WTC11 (cell line): Measurements from ENCODE around the gene TCF12. TPM values are rescaled to one million over a fixed set of nuclear protein-coding genes. Genes with fewer than 3 reads are reported as not detected.

Experiments
- ATAC-seq: fragments of 200-7000 bp; cut with Tn5 transposase; 2 replicates; pipeline ENCODE4 v1.10.0; 2021; ENCODE audit warnings: mild to moderate bottlenecking, moderate library complexity
- CTCF ChIA-PET: fragments of 300-600 bp; sonication (Branson Sonifier 250); formaldehyde crosslinking; loops from one replicate; lab custom pipeline; 2021; ENCODE audit warnings: antibody characterized with exemption; lab: Charles Lee
- POLR2A ChIA-PET: fragments of 350-600 bp; sonication (Branson Sonifier 250); formaldehyde crosslinking; loops from one replicate; lab custom pipeline; 2021; ENCODE audit warnings: antibody characterized with exemption; lab: Charles Lee
- DNase-seq: peaks from one replicate; pipeline ENCODE4 v3.0.0; 2021; ENCODE audit warnings: low spot score
- H3K27ac Mint-ChIP-seq: 2 replicates; pipeline ENCODE4 v1.8.0; 2021; ENCODE audit warnings: mixed read lengths
- H3K27me3 Mint-ChIP-seq: 2 replicates; pipeline ENCODE4 v1.8.0; 2021; ENCODE audit warnings: low read depth, mild to moderate bottlenecking, moderate library complexity, mixed read lengths
- H3K36me3 Mint-ChIP-seq: 2 replicates; pipeline ENCODE4 v1.8.0; 2021; ENCODE audit warnings: mixed read lengths
- H3K4me1 Mint-ChIP-seq: 2 replicates; pipeline ENCODE4 v1.8.0; 2022; ENCODE audit warnings: mixed read lengths
- H3K4me3 Mint-ChIP-seq: 2 replicates; pipeline ENCODE4 v1.8.0; 2021; ENCODE audit warnings: mild to moderate bottlenecking, moderate library complexity, mixed read lengths
- H3K9me3 Mint-ChIP-seq: 2 replicates; pipeline ENCODE4 v1.8.0; 2021; ENCODE audit warnings: mixed read lengths
- GTF2I ChIP-seq: fragments of 250-450 bp; sonication (Bioruptor Pico); conservative IDR thresholded peaks from 2 replicates; pipeline ENCODE4 v1.4.0; 2021; ENCODE audit warnings: mild to moderate bottlenecking
- MYBL2 ChIP-seq: sonication (generic); formaldehyde crosslinking; IDR thresholded peaks from 2 replicates; pipeline ENCODE4 v1.8.1; 2023; ENCODE audit warnings: mild to moderate bottlenecking, moderate library complexity, missing genetic modification reagents
- SOX15 ChIP-seq: fragments of 250-450 bp; sonication (Bioruptor Pico); IDR thresholded peaks from 2 replicates; pipeline ENCODE4 v1.9.0; 2021; ENCODE audit warnings: mild to moderate bottlenecking
- SP1 ChIP-seq: sonication (generic); formaldehyde crosslinking; conservative IDR thresholded peaks from 2 replicates; pipeline ENCODE4 v1.8.1; 2022; ENCODE audit warnings: missing genetic modification reagents
- total RNA-seq: library from RNA; stranded (reverse); gene quantifications from 3 replicates; pipeline ENCODE4 v1.2.3, GENCODE V29; 2021
- TF ChIP-seq, protein P1 (sequence below): sonication (generic); formaldehyde crosslinking; IDR thresholded peaks from 2 replicates; pipeline ENCODE4 v1.8.1; 2023; ENCODE audit warnings: mild to moderate bottlenecking, moderate library complexity, missing genetic modification reagents
- TF ChIP-seq, protein P2 (sequence below): sonication (generic); formaldehyde crosslinking; IDR thresholded peaks from 2 replicates; pipeline ENCODE4 v1.8.1; 2023; ENCODE audit warnings: mild to moderate bottlenecking, missing genetic modification reagents, borderline replicate concordance
- TF ChIP-seq, protein P3 (sequence below): sonication (generic); formaldehyde crosslinking; IDR thresholded peaks from 2 replicates; pipeline ENCODE4 v1.8.1; 2023; ENCODE audit warnings: mild to moderate bottlenecking, missing genetic modification reagents, moderate library complexity
- TF ChIP-seq, protein P4 (sequence below): sonication (generic); formaldehyde crosslinking; conservative IDR thresholded peaks from 2 replicates; pipeline ENCODE4 v1.8.1; 2023; ENCODE audit warnings: mild to moderate bottlenecking, low read depth, missing genetic modification reagents, moderate library complexity
- TF ChIP-seq, protein P5 (sequence below): sonication (generic); formaldehyde crosslinking; IDR thresholded peaks from 2 replicates; pipeline ENCODE4 v1.8.1; 2022; ENCODE audit warnings: mild to moderate bottlenecking, moderate library complexity, missing genetic modification reagents
- TF ChIP-seq, protein P6 (sequence below): fragments of 200-600 bp; IDR thresholded peaks from 2 replicates; pipeline ENCODE4 v1.8.0; 2022; ENCODE audit warnings: antibody characterized with exemption
- TF ChIP-seq, protein P7 (sequence below): sonication (generic); formaldehyde crosslinking; IDR thresholded peaks from 2 replicates; pipeline ENCODE4 v1.8.0; 2022; ENCODE audit warnings: missing genetic modification reagents

The TCF12 gene
- total RNA-seq, 1 experiment from 2014 or later, result 73.2 TPM

DNA sequence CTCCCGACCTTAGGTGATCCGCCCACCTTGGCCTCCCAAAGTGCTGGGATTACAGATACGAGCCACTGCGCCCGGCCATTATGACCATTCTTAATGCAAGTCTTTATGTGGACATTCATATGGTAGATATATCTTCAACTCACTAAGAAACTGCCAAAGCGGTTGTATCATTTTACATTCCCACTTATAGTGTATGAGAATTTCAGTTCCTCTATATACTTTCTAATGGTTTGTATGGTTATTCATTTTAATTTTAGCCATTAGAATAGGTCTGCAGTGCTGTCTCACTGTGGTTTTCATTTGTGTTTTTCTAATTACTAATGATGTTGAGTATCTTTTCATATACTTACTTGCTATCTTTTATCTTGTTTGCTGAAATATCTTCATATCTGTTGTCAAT, 32.5 kb downstream of the TCF12 start:
- no peak for DNase-seq
- Mint-ChIP-seq H3K4me1 (peaks cover 11% of the 10 kb centered on the region), H3K4me3 (no peak overlapping the region), H3K9me3 (peaks cover 37% of the 10 kb centered on the region), H3K27me3 (no peaks in the 10 kb centered on the region), H3K27ac (no peak overlapping the region), H3K36me3 (peaks cover 35% of the 10 kb centered on the region)
- no peak for ATAC-seq
- POLR2A ChIA-PET, result interaction anchor here (0.6 kb wide), 1 partner anchor 17 kb away, joined by 4 read pairs; no protein-coding TSS in a partner anchor
- CTCF ChIA-PET, result no interaction called here
- TF ChIP-seq, protein P1, sequence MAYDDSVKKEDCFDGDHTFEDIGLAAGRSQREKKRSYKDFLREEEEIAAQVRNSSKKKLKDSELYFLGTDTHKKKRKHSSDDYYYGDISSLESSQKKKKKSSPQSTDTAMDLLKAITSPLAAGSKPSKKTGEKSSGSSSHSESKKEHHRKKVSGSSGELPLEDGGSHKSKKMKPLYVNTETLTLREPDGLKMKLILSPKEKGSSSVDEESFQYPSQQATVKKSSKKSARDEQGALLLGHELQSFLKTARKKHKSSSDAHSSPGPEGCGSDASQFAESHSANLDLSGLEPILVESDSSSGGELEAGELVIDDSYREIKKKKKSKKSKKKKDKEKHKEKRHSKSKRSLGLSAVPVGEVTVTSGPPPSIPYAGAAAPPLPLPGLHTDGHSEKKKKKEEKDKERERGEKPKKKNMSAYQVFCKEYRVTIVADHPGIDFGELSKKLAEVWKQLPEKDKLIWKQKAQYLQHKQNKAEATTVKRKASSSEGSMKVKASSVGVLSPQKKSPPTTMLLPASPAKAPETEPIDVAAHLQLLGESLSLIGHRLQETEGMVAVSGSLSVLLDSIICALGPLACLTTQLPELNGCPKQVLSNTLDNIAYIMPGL (CRISPR knock-in tag), result no peak
- TF ChIP-seq GTF2I (no peak), MYBL2 (CRISPR knock-in tag) (no peak), SOX15 (CRISPR knock-in tag) (no peak), SP1 (CRISPR knock-in tag) (no peak)
- TF ChIP-seq, protein P2, sequence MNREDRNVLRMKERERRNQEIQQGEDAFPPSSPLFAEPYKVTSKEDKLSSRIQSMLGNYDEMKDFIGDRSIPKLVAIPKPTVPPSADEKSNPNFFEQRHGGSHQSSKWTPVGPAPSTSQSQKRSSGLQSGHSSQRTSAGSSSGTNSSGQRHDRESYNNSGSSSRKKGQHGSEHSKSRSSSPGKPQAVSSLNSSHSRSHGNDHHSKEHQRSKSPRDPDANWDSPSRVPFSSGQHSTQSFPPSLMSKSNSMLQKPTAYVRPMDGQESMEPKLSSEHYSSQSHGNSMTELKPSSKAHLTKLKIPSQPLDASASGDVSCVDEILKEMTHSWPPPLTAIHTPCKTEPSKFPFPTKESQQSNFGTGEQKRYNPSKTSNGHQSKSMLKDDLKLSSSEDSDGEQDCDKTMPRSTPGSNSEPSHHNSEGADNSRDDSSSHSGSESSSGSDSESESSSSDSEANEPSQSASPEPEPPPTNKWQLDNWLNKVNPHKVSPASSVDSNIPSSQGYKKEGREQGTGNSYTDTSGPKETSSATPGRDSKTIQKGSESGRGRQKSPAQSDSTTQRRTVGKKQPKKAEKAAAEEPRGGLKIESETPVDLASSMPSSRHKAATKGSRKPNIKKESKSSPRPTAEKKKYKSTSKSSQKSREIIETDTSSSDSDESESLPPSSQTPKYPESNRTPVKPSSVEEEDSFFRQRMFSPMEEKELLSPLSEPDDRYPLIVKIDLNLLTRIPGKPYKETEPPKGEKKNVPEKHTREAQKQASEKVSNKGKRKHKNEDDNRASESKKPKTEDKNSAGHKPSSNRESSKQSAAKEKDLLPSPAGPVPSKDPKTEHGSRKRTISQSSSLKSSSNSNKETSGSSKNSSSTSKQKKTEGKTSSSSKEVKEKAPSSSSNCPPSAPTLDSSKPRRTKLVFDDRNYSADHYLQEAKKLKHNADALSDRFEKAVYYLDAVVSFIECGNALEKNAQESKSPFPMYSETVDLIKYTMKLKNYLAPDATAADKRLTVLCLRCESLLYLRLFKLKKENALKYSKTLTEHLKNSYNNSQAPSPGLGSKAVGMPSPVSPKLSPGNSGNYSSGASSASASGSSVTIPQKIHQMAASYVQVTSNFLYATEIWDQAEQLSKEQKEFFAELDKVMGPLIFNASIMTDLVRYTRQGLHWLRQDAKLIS (CRISPR knock-in tag), result no peak
- TF ChIP-seq, protein P3, sequence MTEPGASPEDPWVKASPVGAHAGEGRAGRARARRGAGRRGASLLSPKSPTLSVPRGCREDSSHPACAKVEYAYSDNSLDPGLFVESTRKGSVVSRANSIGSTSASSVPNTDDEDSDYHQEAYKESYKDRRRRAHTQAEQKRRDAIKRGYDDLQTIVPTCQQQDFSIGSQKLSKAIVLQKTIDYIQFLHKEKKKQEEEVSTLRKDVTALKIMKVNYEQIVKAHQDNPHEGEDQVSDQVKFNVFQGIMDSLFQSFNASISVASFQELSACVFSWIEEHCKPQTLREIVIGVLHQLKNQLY (CRISPR knock-in tag), result no peak

DNA sequence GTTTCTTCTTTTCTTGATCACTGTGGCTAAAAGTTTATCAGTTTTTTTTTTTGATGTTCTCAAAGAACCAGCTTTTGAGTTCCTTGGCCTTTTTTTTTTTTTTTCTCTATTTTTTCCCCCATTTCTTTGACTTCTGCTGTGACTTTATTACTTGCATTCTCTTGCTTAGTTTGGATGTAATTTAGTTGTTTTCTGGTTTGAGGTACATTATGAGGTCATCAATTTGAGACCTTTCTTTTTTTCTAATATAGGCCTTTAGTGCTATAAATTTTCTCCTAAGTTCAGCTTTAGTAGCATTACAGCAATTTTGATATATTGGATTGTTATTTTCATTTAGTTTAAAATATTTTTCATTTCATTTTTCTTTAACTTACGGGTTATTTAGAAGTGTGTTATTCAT, 35.3 kb downstream of the TCF12 start:
- H3K27me3 Mint-ChIP-seq, result no peaks in the 10 kb centered on the region
- H3K36me3 Mint-ChIP-seq, result peaks cover 30% of the 10 kb centered on the region
- H3K4me3 Mint-ChIP-seq, result no peak overlapping the region
- no peak for DNase-seq
- ChIA-PET CTCF (no interaction called here), POLR2A (interaction anchor here (0.6 kb wide), 2 partner anchors 8 to 10 kb away, joined by 4 to 5 read pairs; no protein-coding TSS in a partner anchor)
- H3K4me1 Mint-ChIP-seq, result peaks cover 27% of the 10 kb centered on the region
- peaks cover 31% of the 10 kb centered on the region for H3K9me3 Mint-ChIP-seq
- ATAC-seq, result no peak
- H3K27ac Mint-ChIP-seq, result no peak overlapping the region
- TF ChIP-seq, protein P4, sequence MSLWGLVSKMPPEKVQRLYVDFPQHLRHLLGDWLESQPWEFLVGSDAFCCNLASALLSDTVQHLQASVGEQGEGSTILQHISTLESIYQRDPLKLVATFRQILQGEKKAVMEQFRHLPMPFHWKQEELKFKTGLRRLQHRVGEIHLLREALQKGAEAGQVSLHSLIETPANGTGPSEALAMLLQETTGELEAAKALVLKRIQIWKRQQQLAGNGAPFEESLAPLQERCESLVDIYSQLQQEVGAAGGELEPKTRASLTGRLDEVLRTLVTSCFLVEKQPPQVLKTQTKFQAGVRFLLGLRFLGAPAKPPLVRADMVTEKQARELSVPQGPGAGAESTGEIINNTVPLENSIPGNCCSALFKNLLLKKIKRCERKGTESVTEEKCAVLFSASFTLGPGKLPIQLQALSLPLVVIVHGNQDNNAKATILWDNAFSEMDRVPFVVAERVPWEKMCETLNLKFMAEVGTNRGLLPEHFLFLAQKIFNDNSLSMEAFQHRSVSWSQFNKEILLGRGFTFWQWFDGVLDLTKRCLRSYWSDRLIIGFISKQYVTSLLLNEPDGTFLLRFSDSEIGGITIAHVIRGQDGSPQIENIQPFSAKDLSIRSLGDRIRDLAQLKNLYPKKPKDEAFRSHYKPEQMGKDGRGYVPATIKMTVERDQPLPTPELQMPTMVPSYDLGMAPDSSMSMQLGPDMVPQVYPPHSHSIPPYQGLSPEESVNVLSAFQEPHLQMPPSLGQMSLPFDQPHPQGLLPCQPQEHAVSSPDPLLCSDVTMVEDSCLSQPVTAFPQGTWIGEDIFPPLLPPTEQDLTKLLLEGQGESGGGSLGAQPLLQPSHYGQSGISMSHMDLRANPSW (CRISPR knock-in tag), result no peak
- TF ChIP-seq, protein P5, sequence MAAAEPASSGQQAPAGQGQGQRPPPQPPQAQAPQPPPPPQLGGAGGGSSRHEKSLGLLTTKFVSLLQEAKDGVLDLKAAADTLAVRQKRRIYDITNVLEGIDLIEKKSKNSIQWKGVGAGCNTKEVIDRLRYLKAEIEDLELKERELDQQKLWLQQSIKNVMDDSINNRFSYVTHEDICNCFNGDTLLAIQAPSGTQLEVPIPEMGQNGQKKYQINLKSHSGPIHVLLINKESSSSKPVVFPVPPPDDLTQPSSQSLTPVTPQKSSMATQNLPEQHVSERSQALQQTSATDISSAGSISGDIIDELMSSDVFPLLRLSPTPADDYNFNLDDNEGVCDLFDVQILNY, result no peak
- TF ChIP-seq, protein P6, sequence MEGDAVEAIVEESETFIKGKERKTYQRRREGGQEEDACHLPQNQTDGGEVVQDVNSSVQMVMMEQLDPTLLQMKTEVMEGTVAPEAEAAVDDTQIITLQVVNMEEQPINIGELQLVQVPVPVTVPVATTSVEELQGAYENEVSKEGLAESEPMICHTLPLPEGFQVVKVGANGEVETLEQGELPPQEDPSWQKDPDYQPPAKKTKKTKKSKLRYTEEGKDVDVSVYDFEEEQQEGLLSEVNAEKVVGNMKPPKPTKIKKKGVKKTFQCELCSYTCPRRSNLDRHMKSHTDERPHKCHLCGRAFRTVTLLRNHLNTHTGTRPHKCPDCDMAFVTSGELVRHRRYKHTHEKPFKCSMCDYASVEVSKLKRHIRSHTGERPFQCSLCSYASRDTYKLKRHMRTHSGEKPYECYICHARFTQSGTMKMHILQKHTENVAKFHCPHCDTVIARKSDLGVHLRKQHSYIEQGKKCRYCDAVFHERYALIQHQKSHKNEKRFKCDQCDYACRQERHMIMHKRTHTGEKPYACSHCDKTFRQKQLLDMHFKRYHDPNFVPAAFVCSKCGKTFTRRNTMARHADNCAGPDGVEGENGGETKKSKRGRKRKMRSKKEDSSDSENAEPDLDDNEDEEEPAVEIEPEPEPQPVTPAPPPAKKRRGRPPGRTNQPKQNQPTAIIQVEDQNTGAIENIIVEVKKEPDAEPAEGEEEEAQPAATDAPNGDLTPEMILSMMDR, result no peak
- TF ChIP-seq, protein P7, sequence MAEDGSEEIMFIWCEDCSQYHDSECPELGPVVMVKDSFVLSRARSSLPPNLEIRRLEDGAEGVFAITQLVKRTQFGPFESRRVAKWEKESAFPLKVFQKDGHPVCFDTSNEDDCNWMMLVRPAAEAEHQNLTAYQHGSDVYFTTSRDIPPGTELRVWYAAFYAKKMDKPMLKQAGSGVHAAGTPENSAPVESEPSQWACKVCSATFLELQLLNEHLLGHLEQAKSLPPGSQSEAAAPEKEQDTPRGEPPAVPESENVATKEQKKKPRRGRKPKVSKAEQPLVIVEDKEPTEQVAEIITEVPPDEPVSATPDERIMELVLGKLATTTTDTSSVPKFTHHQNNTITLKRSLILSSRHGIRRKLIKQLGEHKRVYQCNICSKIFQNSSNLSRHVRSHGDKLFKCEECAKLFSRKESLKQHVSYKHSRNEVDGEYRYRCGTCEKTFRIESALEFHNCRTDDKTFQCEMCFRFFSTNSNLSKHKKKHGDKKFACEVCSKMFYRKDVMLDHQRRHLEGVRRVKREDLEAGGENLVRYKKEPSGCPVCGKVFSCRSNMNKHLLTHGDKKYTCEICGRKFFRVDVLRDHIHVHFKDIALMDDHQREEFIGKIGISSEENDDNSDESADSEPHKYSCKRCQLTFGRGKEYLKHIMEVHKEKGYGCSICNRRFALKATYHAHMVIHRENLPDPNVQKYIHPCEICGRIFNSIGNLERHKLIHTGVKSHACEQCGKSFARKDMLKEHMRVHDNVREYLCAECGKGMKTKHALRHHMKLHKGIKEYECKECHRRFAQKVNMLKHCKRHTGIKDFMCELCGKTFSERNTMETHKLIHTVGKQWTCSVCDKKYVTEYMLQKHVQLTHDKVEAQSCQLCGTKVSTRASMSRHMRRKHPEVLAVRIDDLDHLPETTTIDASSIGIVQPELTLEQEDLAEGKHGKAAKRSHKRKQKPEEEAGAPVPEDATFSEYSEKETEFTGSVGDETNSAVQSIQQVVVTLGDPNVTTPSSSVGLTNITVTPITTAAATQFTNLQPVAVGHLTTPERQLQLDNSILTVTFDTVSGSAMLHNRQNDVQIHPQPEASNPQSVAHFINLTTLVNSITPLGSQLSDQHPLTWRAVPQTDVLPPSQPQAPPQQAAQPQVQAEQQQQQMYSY, result no peak
- TF ChIP-seq, protein P1 (CRISPR knock-in tag), result no peak
- TF ChIP-seq, protein P2 (CRISPR knock-in tag), result no peak
